ENCODE results near the gene PCDHGC3. TPM values are rescaled to one million over a fixed set of nuclear protein-coding genes. Genes with fewer than 3 reads are reported as not detected.

The PCDHGC3 gene
- total and polyA plus RNA-seq, 12 donors: 8.7 to 112 (median 77.6) TPM

GRCh38 chr5:141485321-141486055, 9.7 kb downstream of the PCDHGC3 start:
- Histone ChIP-seq H3K27me3 (no peaks in the 10 kb centered on the region), H3K9me3 (replicated peaks in 1 of 3) (no peaks in the 10 kb centered on the region), H3K4me3 (peak overlapping the region in 1 of 4 donors; percentile 51), H3K4me1 (replicated peaks in 1 of 2) (peaks cover 4 to 36% of the 10 kb centered on the region in 2 donors), H3K36me3 (replicated peaks in 1 of 2) (no peaks in the 10 kb centered on the region), H3K27ac (peak overlapping the region in 1 of 5 donors; percentile 9)
- intact Hi-C loops (cut with DNase I): no loop called here
- no peak for TF ChIP-seq POLR2A (IDR thresholded peaks at IDR 0.05)
- TF ChIP-seq, protein P1, sequence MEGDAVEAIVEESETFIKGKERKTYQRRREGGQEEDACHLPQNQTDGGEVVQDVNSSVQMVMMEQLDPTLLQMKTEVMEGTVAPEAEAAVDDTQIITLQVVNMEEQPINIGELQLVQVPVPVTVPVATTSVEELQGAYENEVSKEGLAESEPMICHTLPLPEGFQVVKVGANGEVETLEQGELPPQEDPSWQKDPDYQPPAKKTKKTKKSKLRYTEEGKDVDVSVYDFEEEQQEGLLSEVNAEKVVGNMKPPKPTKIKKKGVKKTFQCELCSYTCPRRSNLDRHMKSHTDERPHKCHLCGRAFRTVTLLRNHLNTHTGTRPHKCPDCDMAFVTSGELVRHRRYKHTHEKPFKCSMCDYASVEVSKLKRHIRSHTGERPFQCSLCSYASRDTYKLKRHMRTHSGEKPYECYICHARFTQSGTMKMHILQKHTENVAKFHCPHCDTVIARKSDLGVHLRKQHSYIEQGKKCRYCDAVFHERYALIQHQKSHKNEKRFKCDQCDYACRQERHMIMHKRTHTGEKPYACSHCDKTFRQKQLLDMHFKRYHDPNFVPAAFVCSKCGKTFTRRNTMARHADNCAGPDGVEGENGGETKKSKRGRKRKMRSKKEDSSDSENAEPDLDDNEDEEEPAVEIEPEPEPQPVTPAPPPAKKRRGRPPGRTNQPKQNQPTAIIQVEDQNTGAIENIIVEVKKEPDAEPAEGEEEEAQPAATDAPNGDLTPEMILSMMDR (IDR thresholded peaks at IDR 0.05): no peak
- WGBS, 4 donors: 58 to 80% (median 62%) methylated on average over 19 to 38 of the region's 38 CpGs
- DNase-seq: peak in 1 of 7 donors; percentile 54

- intact Hi-C loops (cut with DNase I): no loop called here
- H3K4me3 ChIP-seq: no peak overlapping the region
- H3K27ac ChIP-seq: no peak overlapping the region
- WGBS, 4 donors: 88 to 95% (median 93%) methylated on average over 6 to 9 of the region's 9 CpGs
- H3K36me3 ChIP-seq (replicated peaks in 1 of 2): no peaks in the 10 kb centered on the region
- no peaks in the 10 kb centered on the region for H3K9me3 ChIP-seq (replicated peaks in 1 of 3)
- peak in 1 of 7 donors; percentile 52 for DNase-seq
- TF ChIP-seq POLR2A (IDR thresholded peaks at IDR 0.05): no peak
- TF ChIP-seq, protein P1 (IDR thresholded peaks at IDR 0.05): no peak
- H3K27me3 ChIP-seq: no peaks in the 10 kb centered on the region
- H3K4me1 ChIP-seq (replicated peaks in 1 of 2): peaks cover 4 to 36% of the 10 kb centered on the region in 2 donors
Measured at GRCh38 chr5:141486091-141486490, 10.3 kb downstream of the PCDHGC3 start.

GRCh38 chr5:141487131-141487530, 11.4 kb downstream of the PCDHGC3 start:
- Histone ChIP-seq H3K27me3 (no peaks in the 10 kb centered on the region), H3K27ac (no peak overlapping the region), H3K4me1 (replicated peaks in 1 of 2) (peaks cover 4 to 46% of the 10 kb centered on the region in 2 donors), H3K4me3 (no peak overlapping the region), H3K36me3 (replicated peaks in 1 of 2) (no peaks in the 10 kb centered on the region), H3K9me3 (replicated peaks in 1 of 3) (no peaks in the 10 kb centered on the region)
- DNase-seq: no peak
- no peak for TF ChIP-seq POLR2A (IDR thresholded peaks at IDR 0.05)
- TF ChIP-seq, protein P1 (IDR thresholded peaks at IDR 0.05): no peak
- 92 to 94% (median 92%) methylated on average over 6 to 7 of the region's 7 CpGs for WGBS, 4 donors
- intact Hi-C loops (cut with DNase I): no loop called here

DNA sequence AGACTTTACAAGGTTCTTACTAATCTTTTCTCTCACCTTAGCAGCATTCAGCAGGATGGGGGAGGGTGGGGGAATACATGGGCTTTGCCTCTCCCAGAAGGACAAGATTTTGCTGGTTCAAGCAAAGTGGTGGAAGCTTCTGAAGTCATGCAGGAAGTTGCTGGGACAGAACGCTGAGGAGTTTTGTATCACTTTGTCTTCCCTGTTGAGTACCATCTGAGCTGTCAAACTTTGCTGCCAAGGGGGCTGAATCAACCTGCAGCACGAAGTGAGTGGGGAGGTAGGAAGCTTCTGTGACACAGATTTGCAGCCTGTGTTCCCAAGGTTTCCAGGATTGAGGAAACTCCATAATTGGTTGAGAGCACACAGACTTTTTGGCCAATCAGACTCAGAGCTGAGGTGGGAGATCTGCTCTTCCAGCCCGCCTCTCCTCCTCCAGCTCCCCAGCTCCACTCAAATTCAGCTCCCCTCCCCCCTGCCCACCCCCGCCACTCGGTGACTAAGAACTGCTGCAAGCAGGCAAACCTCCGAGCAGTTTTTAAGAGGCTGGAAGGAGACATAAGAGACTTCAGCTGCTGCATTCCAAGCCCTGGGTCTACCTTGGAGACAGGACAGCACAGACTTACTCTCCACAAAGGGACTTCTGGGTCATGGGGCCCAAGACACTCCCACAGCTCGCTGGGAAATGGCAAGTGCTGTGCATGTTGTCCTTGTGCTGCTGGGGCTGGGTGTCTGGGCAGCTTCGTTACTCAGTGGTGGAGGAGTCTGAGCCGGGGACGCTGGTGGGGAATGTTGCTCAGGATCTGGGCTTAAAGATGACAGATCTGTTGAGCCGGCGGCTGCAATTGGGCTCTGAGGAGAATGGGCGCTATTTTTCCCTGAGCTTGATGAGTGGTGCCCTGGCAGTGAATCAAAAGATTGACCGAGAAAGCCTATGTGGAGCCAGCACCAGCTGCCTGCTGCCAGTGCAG, 13.1 kb downstream of the PCDHGC3 start, which contains the start of gene PCDHGC5:
Gene PCDHGC5, plus strand, starts transcription at position 491 of the 971 bp plus-strand sequence. Its CDS starts 160 bp downstream, at position 651.
- Histone ChIP-seq H3K36me3 (replicated peaks in 1 of 2) (no peaks in the 10 kb centered on the region), H3K4me3 (peak within 1 kb of the TSS in 1 of 4 donors; percentile 19), H3K27me3 (no peaks in the 10 kb centered on the region), H3K27ac (peak within 1 kb of the TSS in 3 of 5 donors; percentile 7 to 77 (median 65)), H3K4me1 (replicated peaks in 1 of 2) (peaks cover 4 to 52% of the 10 kb centered on the region in 2 donors), H3K9me3 (replicated peaks in 1 of 3) (no peaks in the 10 kb centered on the region)
- intact Hi-C loops (cut with DNase I): no loop called here
- peak in 1 of 2 donors; percentile 19 for TF ChIP-seq POLR2A (IDR thresholded peaks at IDR 0.05)
- TF ChIP-seq, protein P1 (IDR thresholded peaks at IDR 0.05): no peak
- DNase-seq: peak in 6 of 7 donors; percentile 50 to 77 (median 58)
- WGBS, 4 donors: 33 to 58% (median 49%) methylated on average over 9 to 14 of the region's 14 CpGs

Data from adrenal gland (tissue), 12 donors.